CD14-positive monocyte (primary cell): Measurements from ENCODE around the gene TEAD2. TPM values are rescaled to one million over a fixed set of nuclear protein-coding genes. Genes with fewer than 3 reads are reported as not detected.

ENCODE experiments used
- DNase-seq, 3 donors: peaks; one replicate each; pipeline ENCODE4 v3.0.0-alpha.2; 2011 to 2022
- H2AFZ ChIP-seq: 2 replicates; pipeline ENCODE4 v1.6.0; 2012; ENCODE audit warnings: mild to moderate bottlenecking, low read depth, low read length, inconsistent platforms; ENCODE audit not compliant: insufficient read depth, poor library complexity, severe bottlenecking
- H3K27ac ChIP-seq, 2 donors: 1 replicate in 1 of 2; 2 replicates in 1 of 2; pipeline ENCODE4 v1.5.1; 2012 to 2013; ENCODE audit warnings: low read length in 2 of 2, control low read depth in 1 of 2, inconsistent platforms in 1 of 2, low read depth in 1 of 2, mild to moderate bottlenecking in 1 of 2
- H3K27me3 ChIP-seq, 2 donors: one replicate each; pipeline versions ENCODE4 v1.6.0 to v1.6.1; 2011 to 2013; ENCODE audit warnings: low read length in 2 of 2; ENCODE audit not compliant: control insufficient read depth in 2 of 2, insufficient read depth in 2 of 2
- H3K36me3 ChIP-seq, 2 donors: replicated peaks in 1 of 2; 1 replicate in 1 of 2; 2 replicates in 1 of 2; pipeline versions ENCODE4 v1.5.1 to v1.6.1; 2012 to 2013; ENCODE audit warnings: low read length in 2 of 2, control low read depth in 1 of 2, inconsistent platforms in 1 of 2, mild to moderate bottlenecking in 1 of 2; ENCODE audit not compliant: insufficient read depth in 2 of 2, control insufficient read depth in 1 of 2
- H3K4me1 ChIP-seq, 2 donors: 1 replicate in 1 of 2; 2 replicates in 1 of 2; pipeline versions ENCODE4 v1.5.1 to v1.6.1; 2012 to 2013; ENCODE audit warnings: low read length in 2 of 2, control low read depth in 1 of 2, inconsistent platforms in 1 of 2, mild to moderate bottlenecking in 1 of 2, moderate library complexity in 1 of 2; ENCODE audit not compliant: insufficient read depth in 2 of 2, control insufficient read depth in 1 of 2
- H3K4me2 ChIP-seq: replicated peaks from 2 replicates; pipeline ENCODE3; 2012; ENCODE audit warnings: low read length, moderate library complexity, mild to moderate bottlenecking; ENCODE audit not compliant: poor library complexity, severe bottlenecking; ENCODE audit errors: extremely low read depth
- H3K4me3 ChIP-seq, 3 experiments: fragments of 200-600 bp in 1 of 3; sonication (generic) in 1 of 3; replicated peaks in 1 of 3; 1 replicate in 2 of 3; 2 replicates in 1 of 3; pipeline ENCODE4 v1.5.1; 2011 to 2013; ENCODE audit warnings: low read length in 3 of 3, mild to moderate bottlenecking in 3 of 3, control low read depth in 2 of 3, low read depth in 2 of 3, inconsistent platforms in 1 of 3, moderate library complexity in 1 of 3
- H3K79me2 ChIP-seq: 2 replicates; pipeline ENCODE4 v1.6.0; 2012; ENCODE audit warnings: mild to moderate bottlenecking, control low read depth, inconsistent platforms, low read length, moderate library complexity; ENCODE audit not compliant: insufficient read depth
- H3K9ac ChIP-seq: 2 replicates; pipeline ENCODE4 v1.6.0; 2017; ENCODE audit warnings: low read length, mild to moderate bottlenecking; ENCODE audit not compliant: insufficient read depth, poor library complexity, severe bottlenecking
- H3K9me3 ChIP-seq, 2 donors: replicated peaks in 1 of 2; 1 replicate in 1 of 2; 2 replicates in 1 of 2; pipeline versions ENCODE4 v1.5.1 to v1.6.1; 2012 to 2013; ENCODE audit warnings: low read length in 2 of 2, control low read depth in 1 of 2; ENCODE audit not compliant: control insufficient read depth in 1 of 2, insufficient read depth in 1 of 2
- H4K20me1 ChIP-seq: 2 replicates; pipeline ENCODE4 v1.6.0; 2012; ENCODE audit warnings: mild to moderate bottlenecking, low read length, control low read depth, moderate library complexity; ENCODE audit not compliant: insufficient read depth
- H3K27ac Mint-ChIP-seq, 7 donors: one replicate each; pipeline ENCODE4 v1.8.0; 2020; ENCODE audit warnings: mild to moderate bottlenecking in 7 of 7, mixed read lengths in 7 of 7, moderate library complexity in 6 of 7, inconsistent platforms in 2 of 7
- H3K27me3 Mint-ChIP-seq, 3 donors: one replicate each; pipeline ENCODE4 v1.8.0; 2021 to 2022; ENCODE audit warnings: low read depth in 3 of 3, mild to moderate bottlenecking in 3 of 3, mixed read lengths in 3 of 3, moderate library complexity in 3 of 3, inconsistent platforms in 1 of 3
- H3K36me3 Mint-ChIP-seq, 2 donors: one replicate each; pipeline ENCODE4 v1.8.0; 2020; ENCODE audit warnings: mixed read lengths in 2 of 2, inconsistent platforms in 1 of 2, mild to moderate bottlenecking in 1 of 2
- H3K4me1 Mint-ChIP-seq: one replicate; pipeline ENCODE4 v1.8.0; 2020; ENCODE audit warnings: mild to moderate bottlenecking, mixed read lengths
- H3K4me3 Mint-ChIP-seq, 2 donors: one replicate each; pipeline ENCODE4 v1.8.0; 2020; ENCODE audit warnings: mild to moderate bottlenecking in 2 of 2, mixed read lengths in 2 of 2, moderate library complexity in 1 of 2
- H3K9me3 Mint-ChIP-seq, 7 donors: one replicate each; pipeline ENCODE4 v1.8.0; 2020 to 2022; ENCODE audit warnings: mixed read lengths in 7 of 7, mild to moderate bottlenecking in 6 of 7, moderate library complexity in 6 of 7, inconsistent platforms in 2 of 7
- CTCF ChIP-seq: fragments of 200-600 bp; IDR thresholded peaks from one replicate; pipeline ENCODE4 v1.8.0; 2022; ENCODE audit warnings: antibody characterized with exemption, mild to moderate bottlenecking
- WGBS: methylation state at CpG from one replicate; pipeline ENCODE4 v1.1.5; 2013; ENCODE audit warnings: missing lambda C conversion rate; ENCODE audit not compliant: insufficient coverage; 5-methylcytosine and 5-hydroxymethylcytosine counted together
- intact Hi-C, 2 donors: fragments of 100-400 bp; cut with micrococcal nuclease; formaldehyde crosslinking; loops; one replicate each; pipeline versions ENCODE4 v1.15.0 to v1.15.1; 2023
- polyA minus RNA-seq: library from RNA; depleted of rRNA, polyadenylated mRNA; stranded (reverse); fragments of >200 nt; gene quantifications from 2 replicates; pipeline ENCODE4 v1.2.3, GENCODE V29; 2012
- polyA plus RNA-seq, 3 donors: library from polyadenylated mRNA; depleted of rRNA in 1 of 3; unstranded in 2 of 3; stranded (reverse) in 1 of 3; fragments of 300-500 nt in 2 of 3; fragments of >200 nt in 1 of 3; fragmentation: Illumina TruSeq in 2 of 3; gene quantifications; 1 replicate in 2 of 3; 2 replicates in 1 of 3; pipeline ENCODE4 v1.2.3, GENCODE V29; 2012 to 2021
- total RNA-seq, 12 experiments: library from RNA in 1 of 12; stranded (reverse) in 1 of 12; fragments of 120-200 nt in 1 of 12; gene quantifications; one replicate each; pipeline ENCODE4 v1.2.4 and lab custom pipeline; 2013 to 2026; ENCODE audit warnings: mixed read lengths in 6 of 12, inconsistent platforms in 1 of 12

The TEAD2 gene
- 0.17 TPM for total RNA-seq (2013)
- polyA plus RNA-seq (not detected), polyA minus RNA-seq (0.08 TPM in 1 of 2 replicates, not detected in the other), total RNA-seq (lab: John Stamatoyannopoulos, UW) (0 to 3.3 (median 0.04) reads per million in 11 experiments)

GRCh38 chr19:49362048-49362928, at the start of gene TEAD2:
Gene TEAD2 (minus strand): TSS chr19:49362416. CDS start chr19:49360075, 2,341 bp downstream.
- Histone ChIP-seq H3K36me3 (no peaks in the 10 kb centered on the region), H3K27me3 (peaks cover 18 to 59% of the 10 kb centered on the region in 2 donors), H3K4me2 (peak within 1 kb of the TSS; percentile 61), H3K9me3 (peaks cover 7 to 8% of the 10 kb centered on the region in 2 donors), H3K79me2 (no peaks in the 10 kb centered on the region), H3K27ac (no peak within 1 kb of the TSS), H3K4me1 (peaks cover 12 to 27% of the 10 kb centered on the region in 2 donors), H3K9ac (no peak within 1 kb of the TSS), H4K20me1 (no peaks in the 10 kb centered on the region), H2AFZ (peak within 1 kb of the TSS; percentile 46), H3K4me3 (peak within 1 kb of the TSS in 1 of 3 experiments; percentile 57)
- no peak for TF ChIP-seq CTCF
- WGBS: 1% methylated on average over 40 of the region's 52 CpGs
- Mint-ChIP-seq H3K27me3 (peaks cover 17 to 27% (median 20%) of the 10 kb centered on the region in 3 donors), H3K4me3 (peak within 1 kb of the TSS in 1 of 2 donors; percentile 77), H3K27ac (no peak within 1 kb of the TSS), H3K4me1 (peaks cover 6% of the 10 kb centered on the region), H3K9me3 (peaks cover 0 to 8% (median 3%) of the 10 kb centered on the region in 7 donors), H3K36me3 (no peaks in the 10 kb centered on the region)
- intact Hi-C loops: no loop called here
- DNase-seq: no peak

GRCh38 chr19:49411681-49412326, 49.6 kb upstream of the TEAD2 start:
- Histone ChIP-seq H3K9ac (no peak overlapping the region), H3K4me2 (no peak overlapping the region), H4K20me1 (no peaks in the 10 kb centered on the region), H3K36me3 (no peaks in the 10 kb centered on the region), H3K4me1 (peaks cover 15 to 17% of the 10 kb centered on the region in 2 donors), H3K9me3 (no peaks in the 10 kb centered on the region), H3K27me3 (no peaks in the 10 kb centered on the region), H3K4me3 (no peak overlapping the region), H3K79me2 (no peaks in the 10 kb centered on the region), H3K27ac (no peak overlapping the region), H2AFZ (no peak overlapping the region)
- no peak for TF ChIP-seq CTCF
- Mint-ChIP-seq H3K36me3 (no peaks in the 10 kb centered on the region), H3K4me3 (peak overlapping the region in 1 of 2 donors; percentile 24), H3K9me3 (peaks cover 0 to 5% (median 0%) of the 10 kb centered on the region in 7 donors), H3K4me1 (peaks cover 28% of the 10 kb centered on the region), H3K27me3 (peaks cover 8 to 10% (median 10%) of the 10 kb centered on the region in 3 donors), H3K27ac (peak overlapping the region in 2 of 7 donors; percentile 40 to 85)
- intact Hi-C loops: no loop called here
- WGBS: 100% methylated on average over 2 of the region's 3 CpGs
- no peak for DNase-seq
